Measurements from ENCODE around the gene LRRC42.

LRRC42 gene

DNA sequence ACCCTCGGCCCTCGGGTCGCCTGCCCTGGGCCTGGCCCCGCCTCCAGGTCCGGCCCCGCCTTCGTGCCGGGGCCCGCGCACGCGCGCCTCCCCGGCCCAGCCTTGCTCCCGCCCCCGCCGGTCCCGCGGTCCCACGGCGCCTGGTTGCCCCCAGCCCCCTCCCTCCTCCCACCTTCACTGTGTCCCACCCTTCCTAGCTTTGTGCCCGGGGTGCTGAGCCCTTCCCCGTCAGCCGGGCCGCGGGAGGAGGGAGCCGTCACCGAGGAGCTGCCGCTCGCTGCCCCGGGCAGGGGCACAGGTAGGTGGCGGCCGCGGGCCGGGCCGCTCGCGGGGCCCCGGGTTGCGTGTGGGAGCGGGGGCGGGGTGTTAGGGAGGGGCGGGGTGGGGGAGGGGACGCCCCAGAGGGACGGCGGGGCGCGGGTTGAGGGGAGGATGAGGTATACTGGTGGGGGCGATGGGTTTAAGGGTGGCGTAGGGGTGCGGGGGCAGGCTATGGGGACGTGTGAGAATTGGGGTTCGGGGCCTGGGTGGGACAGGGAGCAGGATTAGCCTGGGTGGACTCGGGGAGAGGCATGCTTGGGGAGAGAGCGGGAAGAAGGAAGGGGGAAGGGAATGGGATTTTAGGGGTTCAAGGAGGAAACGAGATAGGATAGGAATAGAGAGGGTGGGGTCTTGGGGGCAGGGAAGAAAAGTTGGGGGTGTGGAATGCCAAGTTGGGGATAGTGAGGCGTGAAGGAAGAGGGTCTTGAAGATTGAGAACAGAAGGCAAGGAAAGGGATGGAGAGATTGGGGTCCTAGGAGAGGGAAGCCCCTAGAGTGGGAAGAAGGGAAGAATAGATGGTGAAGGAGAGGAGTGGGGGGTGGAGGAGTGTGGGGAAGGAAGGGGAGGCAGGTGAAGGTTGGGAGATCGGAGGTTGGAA is at the start of gene LRRC42:
Gene LRRC42 (plus strand): TSS at position 99 of the 920 bp plus-strand sequence. CDS start 5,650 bp downstream, outside the sequence.
- DNase-seq = no peak

DNA sequence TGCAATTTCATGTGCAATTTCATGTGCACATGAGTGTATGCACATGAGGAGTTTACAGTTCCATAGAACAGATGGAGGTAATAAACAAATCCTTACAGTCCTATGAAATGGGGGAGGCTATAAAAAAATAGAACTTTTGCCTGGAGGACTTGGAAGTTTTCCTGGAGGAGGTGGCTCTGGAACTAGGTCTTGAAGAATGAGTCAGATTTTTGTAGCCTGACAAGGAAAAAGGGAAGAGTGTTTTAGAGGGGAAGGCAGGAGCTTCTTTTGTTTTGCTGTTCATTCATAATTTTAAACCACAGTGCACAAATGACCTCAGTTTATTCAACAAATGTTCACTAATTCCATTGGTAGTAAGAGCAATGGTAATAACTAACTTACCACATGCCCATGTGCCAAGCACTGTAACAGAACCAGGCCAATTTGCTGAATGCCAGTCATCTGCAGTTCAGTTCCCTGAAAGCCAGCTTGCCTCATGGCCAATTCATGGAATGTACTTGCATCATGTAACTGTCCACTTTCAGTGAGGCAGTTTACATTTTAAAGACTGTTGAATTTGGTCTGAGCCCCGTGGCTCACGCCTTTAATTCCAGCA is 49.4 kb upstream of the LRRC42 start:
- no peak for DNase-seq

DNA sequence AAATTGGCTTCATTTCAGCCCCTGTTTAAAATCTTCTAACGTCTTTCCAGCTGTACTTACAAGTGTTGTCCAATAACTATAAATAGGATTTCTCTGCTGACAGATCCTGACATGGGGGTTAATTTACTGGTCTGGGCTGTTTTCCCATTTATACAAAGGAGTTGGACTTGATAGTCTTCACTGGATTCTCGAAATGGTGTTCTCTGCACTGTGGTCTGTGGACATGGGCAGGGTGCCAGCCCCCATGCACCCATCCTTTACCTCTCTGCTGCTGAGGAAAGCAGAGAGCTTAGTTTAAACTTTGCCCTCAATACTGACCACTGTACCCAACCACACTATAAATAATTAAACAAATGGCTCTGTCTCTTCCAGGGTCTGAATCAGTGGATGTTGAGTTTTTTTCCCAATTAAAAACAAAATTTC is 46.9 kb upstream of the LRRC42 start:
- DNase-seq = no peak

GRCh38 chr1:53899708-53900107 is 46.4 kb upstream of the LRRC42 start:
- DNase-seq = no peak

DNA sequence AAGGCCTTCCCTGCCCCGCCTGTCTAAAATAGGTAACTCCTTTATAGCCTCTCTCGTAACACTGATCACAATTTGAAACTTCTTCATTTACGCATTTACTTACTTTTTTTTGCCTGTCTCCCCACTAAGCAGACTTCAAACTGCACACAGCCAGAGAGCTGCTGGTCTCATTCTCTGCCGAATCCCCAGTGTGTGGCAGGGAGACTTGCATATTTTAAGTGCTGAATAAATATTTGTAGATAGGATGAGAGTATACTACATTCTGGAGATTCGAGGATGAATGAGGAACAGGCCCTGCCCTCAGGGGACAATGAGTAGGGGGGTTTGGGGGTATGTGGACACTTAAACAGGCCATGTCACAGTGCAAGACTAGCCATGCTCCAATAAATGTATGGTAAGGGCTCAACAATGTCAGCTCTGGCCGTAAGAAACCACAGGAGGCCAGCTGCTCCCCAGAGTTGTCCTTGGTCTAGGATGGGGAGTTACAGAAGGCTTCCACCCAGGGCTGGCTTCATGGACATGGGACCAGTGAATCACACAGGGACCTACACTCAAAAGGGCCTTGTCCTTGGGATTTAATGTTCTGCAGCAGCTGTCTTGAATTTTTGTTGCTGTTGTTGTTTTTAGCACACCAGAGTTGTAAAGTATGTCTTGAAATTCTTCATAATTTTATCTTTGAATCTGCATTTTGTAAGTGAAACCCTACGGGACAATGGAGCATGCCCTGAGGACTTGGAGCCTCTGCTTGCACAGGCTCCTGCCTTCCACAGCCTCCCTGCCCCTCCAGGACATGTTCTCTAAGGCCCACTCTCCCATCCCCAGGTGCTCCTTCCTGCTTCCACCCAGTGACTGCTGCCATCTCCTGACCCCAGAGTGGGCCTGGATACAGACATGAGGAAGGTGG is 43.7 kb upstream of the LRRC42 start:
- DNase-seq = no peak

- no peak for DNase-seq
Observed at GRCh38 chr1:53905509-53905908, 40.6 kb upstream of the LRRC42 start.

DNA sequence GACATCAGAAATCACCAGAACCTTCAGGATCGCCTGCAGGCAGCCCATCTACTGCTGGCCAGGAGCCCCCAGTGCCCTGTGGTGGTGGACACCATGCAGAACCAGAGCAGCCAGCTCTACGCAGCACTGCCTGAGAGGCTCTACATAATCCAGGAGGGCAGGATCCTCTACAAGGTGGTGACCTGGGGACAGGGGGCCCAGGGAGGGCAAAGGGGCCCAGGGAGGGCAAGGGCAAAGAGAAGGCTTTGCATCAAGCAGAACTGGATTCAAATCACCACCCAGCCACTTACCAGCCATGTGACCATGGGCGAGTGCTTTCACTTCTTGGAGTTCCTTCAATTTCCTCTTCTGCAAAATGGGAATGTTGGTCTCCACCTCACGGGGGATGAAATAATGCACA is 40.0 kb upstream of the LRRC42 start:
- DNase-seq = no peak

DNA sequence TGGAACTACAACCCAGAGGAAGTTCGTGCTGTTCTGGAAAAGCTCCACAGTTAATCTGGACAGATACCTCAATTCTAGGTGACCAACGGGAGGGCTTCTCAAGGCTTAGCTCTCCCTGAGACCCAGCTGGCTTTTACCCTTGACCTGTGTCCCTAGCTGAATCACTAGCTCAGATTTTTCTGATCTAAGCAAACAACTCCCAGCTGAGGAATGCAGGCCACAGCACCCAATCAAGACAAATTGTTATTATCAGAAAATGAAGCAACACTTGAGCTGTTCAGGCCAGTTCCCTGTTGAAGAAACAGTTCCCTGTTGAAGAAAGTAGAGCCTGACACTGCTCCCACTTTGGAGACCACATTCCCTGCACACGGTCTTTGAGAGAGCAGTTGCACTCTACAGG is 36.2 kb upstream of the LRRC42 start:
- DNase-seq = no peak

GRCh38 chr1:53911442-53911841 is 34.7 kb upstream of the LRRC42 start:
- no peak for DNase-seq

- DNase-seq = no peak
Observed at GRCh38 chr1:53913352-53914033, 32.7 kb upstream of the LRRC42 start.

DNA sequence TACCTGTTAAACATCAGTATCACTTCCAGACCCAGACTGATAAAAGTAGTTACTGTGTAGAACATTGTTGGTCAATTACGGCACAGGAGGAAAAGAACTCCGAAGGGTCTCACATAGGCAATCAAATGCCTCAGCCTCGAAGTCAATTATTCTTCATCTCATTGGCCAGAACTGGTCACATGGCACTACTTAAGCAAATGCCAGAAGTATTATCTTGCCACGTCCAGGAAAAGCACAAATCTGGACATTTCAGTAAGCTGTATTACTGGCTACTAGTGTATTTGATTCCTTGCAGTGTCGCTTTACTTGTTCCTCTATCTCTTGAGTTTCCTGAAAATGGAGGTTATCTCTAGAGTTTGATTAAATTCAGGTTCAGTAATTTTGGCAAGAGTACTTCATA is 27.8 kb upstream of the LRRC42 start:
- no peak for DNase-seq

DNA sequence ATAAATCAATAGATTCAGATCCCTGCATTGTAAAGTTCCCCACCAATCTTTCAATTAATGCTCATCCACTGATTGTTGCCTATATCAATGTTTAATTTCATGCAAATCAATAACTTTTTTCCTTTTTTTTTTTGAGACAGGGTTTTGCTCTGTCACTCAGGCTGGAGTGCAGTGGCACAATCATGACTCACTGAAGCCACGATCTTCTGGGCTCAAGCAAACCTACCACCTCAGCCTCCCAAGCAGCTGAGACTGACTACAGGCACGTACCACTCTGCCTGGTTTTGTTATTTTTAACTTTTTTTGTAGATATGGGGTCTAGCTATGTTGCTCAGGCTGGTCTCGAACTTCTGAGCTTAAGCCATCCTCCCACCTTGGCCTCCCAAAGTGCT is 26.5 kb upstream of the LRRC42 start:
- DNase-seq = no peak

- DNase-seq = no peak
Observed at GRCh38 chr1:53927376-53927881, 18.7 kb upstream of the LRRC42 start.

GRCh38 chr1:53929246-53929960 is 16.7 kb upstream of the LRRC42 start:
- no peak for DNase-seq

DNA sequence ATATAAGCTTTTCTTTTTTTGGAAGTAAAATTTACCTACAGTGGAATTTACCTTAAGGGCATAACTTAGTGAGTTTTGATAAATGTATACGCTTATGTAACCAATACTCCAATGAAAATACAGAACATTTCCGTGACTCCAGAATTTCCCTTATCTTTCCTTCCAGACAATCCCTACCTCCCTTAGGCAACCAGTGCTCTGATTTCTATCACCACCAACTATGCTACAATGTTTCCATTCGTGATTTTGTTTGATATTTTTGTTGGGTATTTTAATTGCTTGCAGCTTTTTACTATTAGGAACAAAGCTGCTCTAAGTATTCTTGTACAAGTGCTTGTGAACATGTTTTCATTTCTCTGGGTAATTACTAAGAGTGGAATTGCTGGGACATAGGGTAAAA is 15.2 kb upstream of the LRRC42 start:
- no peak for DNase-seq

GRCh38 chr1:53931523-53931922 is 14.6 kb upstream of the LRRC42 start:
- no peak for DNase-seq

DNA sequence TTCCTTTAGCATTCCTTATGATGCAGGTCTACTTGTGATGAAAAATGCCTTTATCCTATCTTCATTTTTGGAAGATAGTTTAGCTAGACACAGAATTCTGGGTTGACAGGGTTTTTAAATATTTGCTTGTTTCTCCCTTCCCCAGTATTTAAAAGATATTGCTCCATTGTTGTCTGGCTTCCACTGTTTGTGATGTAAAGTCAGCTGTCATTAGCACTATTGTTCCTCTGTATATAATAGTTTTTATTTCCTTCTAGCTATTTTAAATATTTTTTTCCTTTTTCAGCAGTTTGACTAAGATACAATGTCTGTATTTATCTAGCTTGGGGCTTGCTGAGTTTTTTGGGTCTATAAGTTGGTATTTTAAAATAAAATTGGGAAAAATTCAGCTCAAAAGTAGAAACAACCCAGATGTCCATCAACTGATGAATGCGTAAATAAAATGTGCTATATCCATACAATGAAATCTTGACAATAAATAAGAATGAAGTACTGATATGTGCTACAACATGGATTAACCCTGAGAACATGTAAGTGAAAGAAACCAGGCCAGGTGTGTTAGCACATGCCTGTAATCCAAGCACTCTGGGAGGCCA is 11.9 kb upstream of the LRRC42 start:
- DNase-seq = no peak

- DNase-seq = no peak
Observed at GRCh38 chr1:53936430-53936829, 9.7 kb upstream of the LRRC42 start.

GRCh38 chr1:53938136-53938830 is 7.9 kb upstream of the LRRC42 start:
- no peak for DNase-seq

DNA sequence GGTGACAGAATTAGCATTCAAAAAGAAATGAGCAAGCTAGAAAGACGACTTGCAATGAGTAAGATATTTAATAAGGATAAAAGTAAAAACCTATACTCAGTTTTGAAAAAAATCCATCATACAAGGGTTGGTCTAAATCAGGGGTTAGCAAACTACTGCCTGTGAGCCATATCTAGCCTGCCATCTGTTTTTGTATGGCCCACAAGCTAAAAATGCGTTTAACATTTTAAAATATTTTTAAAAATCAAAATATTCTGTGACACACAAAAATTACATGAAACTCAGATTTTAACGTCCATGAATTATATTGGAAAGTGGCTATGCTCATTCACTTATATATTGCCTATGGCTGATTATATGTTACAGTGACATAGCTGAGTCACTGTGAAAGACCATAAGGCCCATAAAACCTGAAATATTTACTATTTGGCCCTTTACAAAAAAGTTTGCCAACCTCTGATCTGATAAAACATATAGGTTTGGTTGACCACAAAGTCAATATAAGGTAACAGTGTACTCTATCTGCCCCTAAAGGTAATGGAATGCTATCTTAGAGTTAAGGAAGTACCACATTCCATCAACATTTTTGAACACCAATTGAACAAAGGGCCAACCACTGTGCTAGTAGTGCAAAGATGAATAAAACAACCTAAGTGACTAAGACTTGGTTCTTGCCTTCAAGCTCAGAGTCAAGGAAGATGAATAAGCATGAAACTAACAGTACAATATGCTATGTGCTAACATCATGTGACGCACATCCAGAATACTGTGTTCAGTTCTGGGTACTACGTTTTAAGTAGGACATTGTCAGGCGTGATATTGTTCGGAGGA is 3.8 kb upstream of the LRRC42 start:
- no peak for DNase-seq

Measured in NCI-H1417 treated with DMSO at 0.1 percent for 48 hours (cell line).